ENCODE data around the gene ARHGAP1. TPM values are rescaled to one million over a fixed set of nuclear protein-coding genes. Genes with fewer than 3 reads are reported as not detected.
A peak's percentile ranks its signal among the peaks of the same experiment; 100 is the strongest.

ARHGAP1 gene
- total and polyA plus RNA-seq, 2 of the 13 experiments (the other 11 are each of a cell fraction or from before 2014, with no cell fraction given), result 18.6 to 30.3 TPM

DNA sequence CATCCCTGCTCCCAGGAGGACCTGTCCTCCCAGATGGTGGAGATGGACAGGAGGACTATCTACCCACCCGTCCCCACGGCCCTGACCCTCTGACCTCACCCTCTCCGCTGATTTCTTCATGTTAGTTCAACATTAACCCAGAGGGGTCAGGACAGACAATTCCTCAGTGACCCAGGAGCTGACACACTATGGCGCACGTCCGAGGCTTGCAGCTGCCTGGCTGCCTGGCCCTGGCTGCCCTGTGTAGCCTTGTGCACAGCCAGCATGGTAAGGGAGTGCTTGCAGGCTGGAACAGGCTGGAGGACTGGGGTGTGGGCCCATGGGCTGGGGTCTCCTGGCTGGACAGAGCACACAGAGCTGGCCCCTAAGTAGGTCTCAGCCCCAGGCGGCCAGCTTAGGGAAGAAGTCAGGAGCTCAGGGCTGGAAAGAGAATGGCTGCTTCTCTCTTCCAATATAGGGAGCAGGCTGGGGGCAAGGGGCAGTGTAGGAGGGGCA is 18.7 kb upstream of the ARHGAP1 start, which contains the start of gene F2 (continued):
- TF ChIP-seq, protein P1, sequence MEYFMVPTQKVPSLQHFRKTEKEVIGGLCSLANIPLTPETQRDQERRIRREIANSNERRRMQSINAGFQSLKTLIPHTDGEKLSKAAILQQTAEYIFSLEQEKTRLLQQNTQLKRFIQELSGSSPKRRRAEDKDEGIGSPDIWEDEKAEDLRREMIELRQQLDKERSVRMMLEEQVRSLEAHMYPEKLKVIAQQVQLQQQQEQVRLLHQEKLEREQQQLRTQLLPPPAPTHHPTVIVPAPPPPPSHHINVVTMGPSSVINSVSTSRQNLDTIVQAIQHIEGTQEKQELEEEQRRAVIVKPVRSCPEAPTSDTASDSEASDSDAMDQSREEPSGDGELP (IDR thresholded peaks at IDR 0.05; ENCODE audit: borderline replicate concordance, low read depth), result peak; percentile 81; the same call in 1 of the 2 replicates
- TF ChIP-seq CHD4 (IDR thresholded peaks at IDR 0.05; ENCODE audit: borderline replicate concordance, low read length) (no peak; the same call in 1 of the 2 replicates), ZNF724P (CRISPR knock-in tag; IDR thresholded peaks at IDR 0.05; ENCODE audit: borderline replicate concordance) (no peak), TBX3 (IDR thresholded peaks at IDR 0.05; ENCODE audit: borderline replicate concordance) (no peak), CEBPB (IDR thresholded peaks at IDR 0.05; ENCODE audit: borderline replicate concordance, low read depth, low read length) (peak; percentile 87), NR2F1 (CRISPR knock-in tag; IDR thresholded peaks at IDR 0.05) (peak; percentile 99), REXO4 (CRISPR knock-in tag; IDR thresholded peaks at IDR 0.05; ENCODE audit: borderline replicate concordance) (no peak), HNF4A (CRISPR knock-in tag; IDR thresholded peaks at IDR 0.05) (peak; percentile 86), RCOR2 (CRISPR knock-in tag; IDR thresholded peaks at IDR 0.05) (peak; percentile 78; the same call in 1 of the 2 replicates), U2AF2 (IDR thresholded peaks at IDR 0.05; ENCODE audit: low read depth, low read length) (no peak), ZNF891 (CRISPR knock-in tag; IDR thresholded peaks at IDR 0.05) (peak; percentile 81; the same call in 1 of the 2 replicates), ZKSCAN1 (IDR thresholded peaks at IDR 0.05; ENCODE audit: low read length) (no peak), ATF7 (IDR thresholded peaks at IDR 0.05) (no peak), ATF7 (CRISPR knock-in tag; IDR thresholded peaks at IDR 0.05) (peak; percentile 34), KLF9 (CRISPR knock-in tag; IDR thresholded peaks at IDR 0.05; ENCODE audit: low read depth) (no peak; the same call in 1 of the 2 replicates), KDM3A (CRISPR knock-in tag; IDR thresholded peaks at IDR 0.05; ENCODE audit: low read depth) (no peak; the same call in 1 of the 2 replicates), ZNF546 (CRISPR knock-in tag; conservative IDR thresholded peaks at IDR 0.05) (no peak), ZNF660 (CRISPR knock-in tag; IDR thresholded peaks at IDR 0.05; ENCODE audit: borderline replicate concordance, low read depth) (no peak), TBX2 (CRISPR knock-in tag; IDR thresholded peaks at IDR 0.05; ENCODE audit: borderline replicate concordance) (no peak; the same call in 1 of the 2 replicates)
- TF ChIP-seq, protein P2, sequence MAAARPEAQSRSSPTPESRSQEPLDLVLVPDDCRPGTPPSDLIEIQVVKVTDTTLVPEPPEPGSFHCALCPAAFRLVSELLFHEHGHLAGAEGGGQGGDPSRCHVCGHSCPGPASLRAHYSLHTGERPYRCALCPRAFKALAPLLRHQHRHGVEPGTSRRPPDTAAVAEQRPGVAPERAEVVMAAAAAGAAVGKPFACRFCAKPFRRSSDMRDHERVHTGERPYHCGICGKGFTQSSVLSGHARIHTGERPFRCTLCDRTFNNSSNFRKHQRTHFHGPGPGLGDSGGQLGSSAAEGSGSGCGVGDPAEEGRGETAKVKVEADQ (CRISPR knock-in tag; IDR thresholded peaks at IDR 0.05; ENCODE audit: borderline replicate concordance), result no peak
- TF ChIP-seq, protein P3, sequence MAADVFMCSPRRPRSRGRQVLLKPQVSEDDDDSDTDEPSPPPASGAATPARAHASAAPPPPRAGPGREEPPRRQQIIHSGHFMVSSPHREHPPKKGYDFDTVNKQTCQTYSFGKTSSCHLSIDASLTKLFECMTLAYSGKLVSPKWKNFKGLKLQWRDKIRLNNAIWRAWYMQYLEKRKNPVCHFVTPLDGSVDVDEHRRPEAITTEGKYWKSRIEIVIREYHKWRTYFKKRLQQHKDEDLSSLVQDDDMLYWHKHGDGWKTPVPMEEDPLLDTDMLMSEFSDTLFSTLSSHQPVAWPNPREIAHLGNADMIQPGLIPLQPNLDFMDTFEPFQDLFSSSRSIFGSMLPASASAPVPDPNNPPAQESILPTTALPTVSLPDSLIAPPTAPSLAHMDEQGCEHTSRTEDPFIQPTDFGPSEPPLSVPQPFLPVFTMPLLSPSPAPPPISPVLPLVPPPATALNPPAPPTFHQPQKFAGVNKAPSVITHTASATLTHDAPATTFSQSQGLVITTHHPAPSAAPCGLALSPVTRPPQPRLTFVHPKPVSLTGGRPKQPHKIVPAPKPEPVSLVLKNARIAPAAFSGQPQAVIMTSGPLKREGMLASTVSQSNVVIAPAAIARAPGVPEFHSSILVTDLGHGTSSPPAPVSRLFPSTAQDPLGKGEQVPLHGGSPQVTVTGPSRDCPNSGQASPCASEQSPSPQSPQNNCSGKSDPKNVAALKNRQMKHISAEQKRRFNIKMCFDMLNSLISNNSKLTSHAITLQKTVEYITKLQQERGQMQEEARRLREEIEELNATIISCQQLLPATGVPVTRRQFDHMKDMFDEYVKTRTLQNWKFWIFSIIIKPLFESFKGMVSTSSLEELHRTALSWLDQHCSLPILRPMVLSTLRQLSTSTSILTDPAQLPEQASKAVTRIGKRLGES (CRISPR knock-in tag; IDR thresholded peaks at IDR 0.05; ENCODE audit: borderline replicate concordance), result 0 out of 2 replicates have a peak, but pooled peaks have one; percentile 28
- TF ChIP-seq, protein P4, sequence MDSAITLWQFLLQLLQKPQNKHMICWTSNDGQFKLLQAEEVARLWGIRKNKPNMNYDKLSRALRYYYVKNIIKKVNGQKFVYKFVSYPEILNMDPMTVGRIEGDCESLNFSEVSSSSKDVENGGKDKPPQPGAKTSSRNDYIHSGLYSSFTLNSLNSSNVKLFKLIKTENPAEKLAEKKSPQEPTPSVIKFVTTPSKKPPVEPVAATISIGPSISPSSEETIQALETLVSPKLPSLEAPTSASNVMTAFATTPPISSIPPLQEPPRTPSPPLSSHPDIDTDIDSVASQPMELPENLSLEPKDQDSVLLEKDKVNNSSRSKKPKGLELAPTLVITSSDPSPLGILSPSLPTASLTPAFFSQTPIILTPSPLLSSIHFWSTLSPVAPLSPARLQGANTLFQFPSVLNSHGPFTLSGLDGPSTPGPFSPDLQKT (CRISPR knock-in tag; IDR thresholded peaks at IDR 0.05; ENCODE audit: borderline replicate concordance), result no peak
- TF ChIP-seq, protein P5, sequence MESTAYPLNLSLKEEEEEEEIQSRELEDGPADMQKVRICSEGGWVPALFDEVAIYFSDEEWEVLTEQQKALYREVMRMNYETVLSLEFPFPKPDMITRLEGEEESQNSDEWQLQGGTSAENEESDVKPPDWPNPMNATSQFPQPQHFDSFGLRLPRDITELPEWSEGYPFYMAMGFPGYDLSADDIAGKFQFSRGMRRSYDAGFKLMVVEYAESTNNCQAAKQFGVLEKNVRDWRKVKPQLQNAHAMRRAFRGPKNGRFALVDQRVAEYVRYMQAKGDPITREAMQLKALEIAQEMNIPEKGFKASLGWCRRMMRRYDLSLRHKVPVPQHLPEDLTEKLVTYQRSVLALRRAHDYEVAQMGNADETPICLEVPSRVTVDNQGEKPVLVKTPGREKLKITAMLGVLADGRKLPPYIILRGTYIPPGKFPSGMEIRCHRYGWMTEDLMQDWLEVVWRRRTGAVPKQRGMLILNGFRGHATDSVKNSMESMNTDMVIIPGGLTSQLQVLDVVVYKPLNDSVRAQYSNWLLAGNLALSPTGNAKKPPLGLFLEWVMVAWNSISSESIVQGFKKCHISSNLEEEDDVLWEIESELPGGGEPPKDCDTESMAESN (CRISPR knock-in tag; conservative IDR thresholded peaks at IDR 0.05), result peak; percentile 39; the same call in 1 of the 2 replicates

Data from HepG2 (cell line).